HFF-Myc (cell line): Measurements from ENCODE around the gene PFN3.

Experiments
- DNase-seq: peaks from one replicate; pipeline ENCODE4 v3.0.0-alpha.2; 2011; ENCODE audit warnings: low read depth; ENCODE audit errors: extremely low read depth
- H3K4me3 ChIP-seq: replicated peaks from 2 replicates; pipeline ENCODE4 v1.5.1; 2011; ENCODE audit warnings: low read depth, mild to moderate bottlenecking, control low read depth, low read length
- CTCF ChIP-seq: IDR thresholded peaks from 2 replicates; pipeline ENCODE4 v1.5.1; 2012; ENCODE audit warnings: mild to moderate bottlenecking, low read depth, low read length, control low read depth; ENCODE audit errors: missing control alignments

Gene PFN3

GRCh38 chr5:177442066-177442826 lies 41.8 kb upstream of the PFN3 start:
- no peak for TF ChIP-seq CTCF
- H3K4me3 ChIP-seq = no peak overlapping the region
- no peak for DNase-seq

GRCh38 chr5:177440990-177441780 lies 40.7 kb upstream of the PFN3 start:
- DNase-seq = no peak
- no peak overlapping the region for H3K4me3 ChIP-seq
- no peak for TF ChIP-seq CTCF

GRCh38 chr5:177440211-177440989 lies 39.9 kb upstream of the PFN3 start:
- no peak overlapping the region for H3K4me3 ChIP-seq
- no peak for DNase-seq
- TF ChIP-seq CTCF = no peak

GRCh38 chr5:177439518-177440053 lies 39.1 kb upstream of the PFN3 start:
- DNase-seq = no peak
- H3K4me3 ChIP-seq = no peak overlapping the region
- no peak for TF ChIP-seq CTCF

- H3K4me3 ChIP-seq = no peak overlapping the region
- no peak for DNase-seq
- no peak for TF ChIP-seq CTCF
Measured at GRCh38 chr5:177438468-177438867, 38.0 kb upstream of the PFN3 start.

GRCh38 chr5:177437623-177438022 lies 37.2 kb upstream of the PFN3 start:
- TF ChIP-seq CTCF = no peak
- no peak for DNase-seq
- no peak overlapping the region for H3K4me3 ChIP-seq
